ENCODE measurements around the gene PITHD1.
"Not testable (repeated sequence)": the region's sequence is repeated elsewhere in the genome, so short reads cannot be mapped to it uniquely, and the experiment has no call there.

DNA sequence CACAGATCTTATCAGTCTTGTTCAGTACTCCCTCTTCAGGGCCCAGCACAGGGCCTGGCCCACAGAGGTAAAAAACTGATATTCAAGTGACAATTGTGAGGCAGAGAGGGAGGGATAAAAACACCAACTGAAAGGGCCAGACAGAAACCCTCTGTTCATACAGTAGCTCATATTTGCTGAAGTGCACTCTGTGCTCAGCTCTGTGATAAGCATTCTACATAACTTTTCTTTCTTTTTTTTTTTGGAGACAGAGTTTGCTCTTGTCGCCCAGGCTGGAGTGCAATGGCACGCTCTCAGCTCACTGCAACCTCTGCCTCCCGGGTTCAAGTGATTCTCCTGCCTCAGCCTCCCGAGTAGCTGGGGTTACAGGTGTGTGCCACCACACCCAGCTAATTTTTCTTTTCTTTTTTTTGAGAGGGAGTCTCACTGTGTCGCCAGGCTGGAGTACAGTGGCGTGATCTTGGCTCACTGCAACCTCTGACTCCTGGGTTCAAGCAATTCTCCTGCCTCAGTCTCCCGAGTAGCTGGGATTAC, 24.7 kb downstream of the PITHD1 start:
- not testable (repeated sequence) for TF ChIP-seq POLR2A (IDR thresholded peaks at IDR 0.05; ENCODE audit: low read depth, low read length); POLR2AphosphoS5 (IDR thresholded peaks at IDR 0.05; ENCODE audit: low read depth, low read length); TAF1 (IDR thresholded peaks at IDR 0.05; ENCODE audit: borderline replicate concordance, low read depth, low read length)
